ENCODE measurements around the gene STARD13.

The STARD13 gene

GRCh38 chr13:33128134-33128533 is 157.4 kb downstream of the STARD13 start:
- Histone ChIP-seq H3K9ac (no peak overlapping the region), H3K9me3 (no peaks in the 10 kb centered on the region), H3K27ac (no peak overlapping the region), H3K36me3 (no peaks in the 10 kb centered on the region), H3K27me3 (no peaks in the 10 kb centered on the region), H3K4me2 (no peak overlapping the region), H4K20me1 (no peaks in the 10 kb centered on the region), H3K4me3 (no peak overlapping the region), H3K4me1 (no peaks in the 10 kb centered on the region)
- TF ChIP-seq Cebpa-rat (IDR thresholded peaks at IDR 0.05) = no peak

GRCh38 chr13:33127009-33127551 is 158.5 kb downstream of the STARD13 start:
- Histone ChIP-seq H3K9ac (no peak overlapping the region), H3K4me3 (no peak overlapping the region), H3K27me3 (no peaks in the 10 kb centered on the region), H3K4me2 (no peak overlapping the region), H3K4me1 (no peaks in the 10 kb centered on the region), H3K36me3 (no peaks in the 10 kb centered on the region), H4K20me1 (no peaks in the 10 kb centered on the region), H3K9me3 (no peaks in the 10 kb centered on the region), H3K27ac (no peak overlapping the region)
- no peak for TF ChIP-seq Cebpa-rat (IDR thresholded peaks at IDR 0.05)

GRCh38 chr13:33125821-33126570 is 159.6 kb downstream of the STARD13 start:
- H3K4me3 ChIP-seq = no peak overlapping the region
- H3K9me3 ChIP-seq = no peaks in the 10 kb centered on the region
- no peak overlapping the region for H3K4me2 ChIP-seq
- TF ChIP-seq Cebpa-rat (IDR thresholded peaks at IDR 0.05) = no peak
- no peak overlapping the region for H3K9ac ChIP-seq
- no peaks in the 10 kb centered on the region for H4K20me1 ChIP-seq
- H3K36me3 ChIP-seq = no peaks in the 10 kb centered on the region
- H3K4me1 ChIP-seq = no peaks in the 10 kb centered on the region
- H3K27ac ChIP-seq = no peak overlapping the region
- no peaks in the 10 kb centered on the region for H3K27me3 ChIP-seq

GRCh38 chr13:33123066-33123859 is 162.3 kb downstream of the STARD13 start:
- no peak overlapping the region for H3K4me2 ChIP-seq
- H3K27ac ChIP-seq = no peak overlapping the region
- H3K4me3 ChIP-seq = no peak overlapping the region

GRCh38 chr13:33119856-33120543 is 165.6 kb downstream of the STARD13 start:
- Histone ChIP-seq H3K4me2 (no peak overlapping the region), H3K36me3 (no peaks in the 10 kb centered on the region)

More at GRCh38 chr13:33123066-33123859, 162.3 kb downstream of the STARD13 start:
- Histone ChIP-seq H3K9me3 (no peaks in the 10 kb centered on the region), H3K9ac (no peak overlapping the region), H3K27me3 (no peaks in the 10 kb centered on the region), H3K4me1 (no peaks in the 10 kb centered on the region), H4K20me1 (no peaks in the 10 kb centered on the region), H3K36me3 (no peaks in the 10 kb centered on the region)
- no peak for TF ChIP-seq Cebpa-rat (IDR thresholded peaks at IDR 0.05)

GRCh38 chr13:33119022-33119781 is 166.4 kb downstream of the STARD13 start:
- H3K9ac ChIP-seq = no peak overlapping the region
- H3K4me1 ChIP-seq = no peaks in the 10 kb centered on the region
- H4K20me1 ChIP-seq = no peaks in the 10 kb centered on the region
- H3K9me3 ChIP-seq = no peaks in the 10 kb centered on the region
- H3K27me3 ChIP-seq = no peaks in the 10 kb centered on the region
- H3K36me3 ChIP-seq = no peaks in the 10 kb centered on the region
- H3K27ac ChIP-seq = no peak overlapping the region
- no peak for TF ChIP-seq Cebpa-rat (IDR thresholded peaks at IDR 0.05)
- H3K4me2 ChIP-seq = no peak overlapping the region
- no peak overlapping the region for H3K4me3 ChIP-seq

More at GRCh38 chr13:33119856-33120543, 165.6 kb downstream of the STARD13 start:
- TF ChIP-seq Cebpa-rat (IDR thresholded peaks at IDR 0.05) = no peak
- H3K27ac ChIP-seq = no peak overlapping the region
- H3K4me1 ChIP-seq = no peaks in the 10 kb centered on the region
- H3K4me3 ChIP-seq = no peak overlapping the region
- no peaks in the 10 kb centered on the region for H3K9me3 ChIP-seq
- no peaks in the 10 kb centered on the region for H3K27me3 ChIP-seq
- no peaks in the 10 kb centered on the region for H4K20me1 ChIP-seq
- no peak overlapping the region for H3K9ac ChIP-seq

GRCh38 chr13:33116321-33117010 is 169.1 kb downstream of the STARD13 start:
- H4K20me1 ChIP-seq = no peaks in the 10 kb centered on the region
- TF ChIP-seq Cebpa-rat (IDR thresholded peaks at IDR 0.05) = no peak
- H3K9ac ChIP-seq = no peak overlapping the region
- no peak overlapping the region for H3K4me3 ChIP-seq
- no peak overlapping the region for H3K4me2 ChIP-seq
- H3K27me3 ChIP-seq = no peaks in the 10 kb centered on the region
- no peaks in the 10 kb centered on the region for H3K9me3 ChIP-seq
- H3K4me1 ChIP-seq = no peaks in the 10 kb centered on the region
- H3K27ac ChIP-seq = no peak overlapping the region
- H3K36me3 ChIP-seq = no peaks in the 10 kb centered on the region

- Histone ChIP-seq H3K27ac (no peak overlapping the region), H3K9ac (no peak overlapping the region), H3K4me3 (no peak overlapping the region), H3K27me3 (no peaks in the 10 kb centered on the region), H3K36me3 (no peaks in the 10 kb centered on the region), H3K4me1 (peaks cover 7% of the 10 kb centered on the region; the same call in 1 of the 2 replicates), H4K20me1 (no peaks in the 10 kb centered on the region), H3K9me3 (no peaks in the 10 kb centered on the region), H3K4me2 (no peak overlapping the region)
- TF ChIP-seq Cebpa-rat (IDR thresholded peaks at IDR 0.05) = no peak
These were observed 170.3 kb downstream of the STARD13 start for GRCh38 chr13:33115274-33115673.

All from BLaER1 (cell line).